GM12874 (cell line): ENCODE results near the gene AGPAT2.

Experiments used
- TF ChIP-seq, protein P1 (sequence below): IDR thresholded peaks from 2 replicates; pipeline ENCODE4 v1.5.1; 2011; ENCODE audit warnings: low read depth, mild to moderate bottlenecking, control low read depth, low read length, moderate library complexity; ENCODE audit not compliant: insufficient read depth

Gene AGPAT2

DNA sequence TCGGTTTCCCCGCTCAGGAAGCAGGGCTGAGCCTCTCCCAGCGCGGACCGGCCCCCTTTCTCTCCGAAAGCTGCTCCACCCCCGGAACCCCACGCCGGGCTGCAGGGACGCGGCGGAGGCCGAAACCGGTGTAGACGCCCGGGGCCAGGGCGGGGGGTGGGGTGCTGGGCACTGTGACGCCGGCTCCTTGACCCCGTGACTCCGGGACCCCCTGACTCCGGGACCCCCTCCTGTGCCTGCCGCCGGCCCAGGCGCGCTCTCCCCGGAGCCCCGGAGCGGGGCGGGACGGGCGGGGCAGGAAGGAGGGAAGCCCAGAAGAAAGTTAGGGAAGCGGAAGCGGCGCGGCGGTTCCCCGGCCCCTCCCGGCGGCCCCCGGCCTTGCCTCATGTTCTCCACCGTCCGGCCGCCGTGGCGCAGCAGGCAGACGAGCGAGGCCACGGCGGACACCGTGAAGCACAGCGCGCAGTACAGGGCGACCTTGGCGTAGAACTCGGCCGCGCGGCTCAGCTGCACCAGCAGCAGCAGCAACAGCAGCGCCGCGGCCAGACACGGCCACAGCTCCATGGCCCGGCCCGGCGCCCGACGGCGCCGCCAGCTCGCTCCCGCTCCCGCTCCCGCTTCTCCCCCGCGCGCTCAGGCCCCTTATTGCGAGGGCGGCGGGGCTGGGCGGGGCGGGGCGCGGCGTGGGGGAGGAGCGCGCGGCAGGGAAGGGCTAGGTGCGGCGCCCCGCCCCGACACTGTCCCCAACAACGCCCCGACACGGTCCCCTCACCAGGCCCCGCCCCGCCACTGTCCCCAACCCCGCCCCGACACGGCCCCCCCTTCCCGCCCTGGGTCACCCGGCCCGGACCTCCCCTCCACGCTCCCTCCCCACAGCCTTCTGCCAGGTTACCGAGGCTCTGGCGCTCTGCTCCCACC is at the start of gene AGPAT2:
Gene AGPAT2 (minus strand): TSS at position 664 of the 918 bp plus-strand sequence. CDS start 100 bp downstream, at position 564.
- TF ChIP-seq, protein P1, sequence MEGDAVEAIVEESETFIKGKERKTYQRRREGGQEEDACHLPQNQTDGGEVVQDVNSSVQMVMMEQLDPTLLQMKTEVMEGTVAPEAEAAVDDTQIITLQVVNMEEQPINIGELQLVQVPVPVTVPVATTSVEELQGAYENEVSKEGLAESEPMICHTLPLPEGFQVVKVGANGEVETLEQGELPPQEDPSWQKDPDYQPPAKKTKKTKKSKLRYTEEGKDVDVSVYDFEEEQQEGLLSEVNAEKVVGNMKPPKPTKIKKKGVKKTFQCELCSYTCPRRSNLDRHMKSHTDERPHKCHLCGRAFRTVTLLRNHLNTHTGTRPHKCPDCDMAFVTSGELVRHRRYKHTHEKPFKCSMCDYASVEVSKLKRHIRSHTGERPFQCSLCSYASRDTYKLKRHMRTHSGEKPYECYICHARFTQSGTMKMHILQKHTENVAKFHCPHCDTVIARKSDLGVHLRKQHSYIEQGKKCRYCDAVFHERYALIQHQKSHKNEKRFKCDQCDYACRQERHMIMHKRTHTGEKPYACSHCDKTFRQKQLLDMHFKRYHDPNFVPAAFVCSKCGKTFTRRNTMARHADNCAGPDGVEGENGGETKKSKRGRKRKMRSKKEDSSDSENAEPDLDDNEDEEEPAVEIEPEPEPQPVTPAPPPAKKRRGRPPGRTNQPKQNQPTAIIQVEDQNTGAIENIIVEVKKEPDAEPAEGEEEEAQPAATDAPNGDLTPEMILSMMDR = no peak

DNA sequence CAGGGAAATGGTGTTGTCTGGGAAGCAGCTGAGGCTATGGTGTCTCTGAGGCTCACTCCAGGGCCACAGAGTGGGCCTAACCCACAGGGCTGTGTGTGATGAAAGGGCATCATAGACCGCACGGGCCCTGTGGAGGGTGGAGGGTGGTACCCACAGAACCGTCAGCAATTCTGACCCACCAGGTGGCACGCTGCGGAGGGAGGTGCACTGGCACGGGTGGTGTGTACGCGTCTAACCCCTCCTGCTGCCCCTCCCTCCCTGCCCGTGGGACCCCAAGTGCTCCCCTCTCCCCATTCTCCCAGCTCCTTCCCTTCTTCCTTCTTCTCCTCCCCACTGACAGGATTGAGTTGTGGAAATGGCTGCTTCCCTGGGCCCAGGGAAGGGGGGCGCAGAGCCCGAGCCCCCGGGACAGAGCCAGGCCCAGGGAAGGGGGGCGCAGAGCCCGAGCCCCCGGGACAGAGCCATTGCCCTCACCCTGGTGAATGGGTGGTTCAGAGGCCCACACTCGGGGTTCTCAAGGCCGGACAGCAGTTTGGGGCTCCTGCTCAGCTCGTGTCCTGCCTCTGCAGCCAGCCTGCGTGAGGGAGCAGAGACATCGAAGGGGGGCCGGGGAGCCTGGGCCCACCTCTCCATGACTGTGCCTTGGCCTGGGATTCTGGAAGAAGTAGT is 48.7 kb upstream of the AGPAT2 start:
- TF ChIP-seq, protein P1 = no peak

DNA sequence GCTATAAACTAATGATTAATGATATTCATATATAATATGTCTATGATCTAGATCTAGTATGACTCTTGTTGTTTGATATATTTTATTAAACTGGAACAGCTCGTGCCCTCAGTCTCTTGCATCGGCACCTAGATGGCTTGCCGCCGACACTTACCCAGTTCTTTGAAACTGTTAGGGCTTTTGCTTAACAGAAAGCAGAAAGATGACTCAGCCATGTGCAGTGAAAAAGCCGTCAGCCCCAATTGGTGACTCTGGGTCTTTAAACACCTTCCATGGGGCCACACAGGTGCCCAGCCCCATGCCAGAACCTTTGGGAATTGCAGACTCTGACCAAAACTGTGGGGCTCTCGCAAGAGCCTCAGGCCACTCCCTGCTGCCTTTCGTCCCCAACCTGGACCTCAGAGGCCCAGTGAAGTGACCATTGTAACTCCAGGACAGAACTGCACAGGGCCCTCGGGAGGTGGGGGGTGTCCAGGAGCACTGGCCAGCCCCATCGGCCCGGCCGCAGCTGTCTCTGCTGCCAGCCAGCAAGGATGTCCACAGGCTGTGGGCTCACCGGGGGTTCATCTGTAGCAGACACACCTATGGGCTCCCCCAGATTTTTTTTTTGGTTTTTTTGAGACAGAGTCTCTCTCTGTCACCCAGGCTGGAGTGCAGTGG is 47.7 kb upstream of the AGPAT2 start:
- TF ChIP-seq, protein P1 = no peak

DNA sequence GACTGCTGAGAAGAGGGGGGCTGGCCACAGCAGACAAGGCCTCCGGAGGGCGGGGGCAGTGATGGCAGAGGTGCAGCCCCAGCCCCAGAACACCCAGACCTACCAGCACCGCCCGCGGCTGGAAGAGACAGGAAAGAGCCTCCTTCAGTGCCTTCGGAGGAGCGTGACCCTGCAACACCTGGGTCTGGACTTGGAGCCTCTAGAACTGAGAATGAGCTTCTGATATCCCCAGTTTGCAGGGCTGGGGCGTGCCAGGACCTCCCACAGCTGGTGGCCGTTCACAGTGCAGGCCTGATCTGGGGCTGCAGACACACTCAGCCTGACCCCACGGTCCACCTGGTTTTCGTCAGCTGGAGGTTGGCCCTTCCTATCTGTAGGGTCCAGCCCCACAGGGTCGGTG is 46.4 kb upstream of the AGPAT2 start:
- TF ChIP-seq, protein P1 = no peak

DNA sequence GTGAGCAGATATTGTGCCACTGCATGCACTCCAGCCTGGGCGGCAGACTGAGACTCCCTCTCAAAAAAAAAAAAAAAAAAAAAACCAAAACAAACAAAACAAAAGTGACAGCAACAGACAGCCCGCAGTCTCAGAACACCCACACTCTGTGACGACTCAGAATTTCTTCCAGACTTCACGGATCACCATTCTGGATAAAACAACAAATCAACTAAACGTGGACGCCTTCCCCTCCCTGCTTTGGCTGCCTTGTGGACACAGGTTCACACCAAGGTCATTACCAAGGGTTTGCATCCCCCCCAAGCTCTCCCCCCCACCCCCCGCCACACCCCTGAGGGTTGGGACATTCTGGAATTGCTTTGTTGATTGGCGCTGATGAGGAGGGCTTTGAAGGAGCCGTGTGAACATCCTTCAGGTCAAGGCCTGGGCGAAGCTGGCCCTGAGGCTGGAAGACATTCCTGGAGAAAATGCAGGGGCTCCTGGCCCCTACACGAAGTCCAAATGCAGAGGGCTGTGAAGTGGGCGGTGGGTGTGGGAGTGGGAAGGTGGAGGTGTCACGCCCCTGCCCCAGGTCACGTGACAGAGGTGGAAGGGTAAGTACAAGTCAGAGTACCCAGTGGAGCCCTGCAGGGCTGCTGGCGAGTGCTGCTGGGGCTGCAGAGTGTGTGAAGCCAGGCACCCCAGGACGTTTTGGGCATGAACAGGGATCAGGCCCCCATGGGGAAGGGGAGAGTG is 45.4 kb upstream of the AGPAT2 start:
- TF ChIP-seq, protein P1 = no peak

DNA sequence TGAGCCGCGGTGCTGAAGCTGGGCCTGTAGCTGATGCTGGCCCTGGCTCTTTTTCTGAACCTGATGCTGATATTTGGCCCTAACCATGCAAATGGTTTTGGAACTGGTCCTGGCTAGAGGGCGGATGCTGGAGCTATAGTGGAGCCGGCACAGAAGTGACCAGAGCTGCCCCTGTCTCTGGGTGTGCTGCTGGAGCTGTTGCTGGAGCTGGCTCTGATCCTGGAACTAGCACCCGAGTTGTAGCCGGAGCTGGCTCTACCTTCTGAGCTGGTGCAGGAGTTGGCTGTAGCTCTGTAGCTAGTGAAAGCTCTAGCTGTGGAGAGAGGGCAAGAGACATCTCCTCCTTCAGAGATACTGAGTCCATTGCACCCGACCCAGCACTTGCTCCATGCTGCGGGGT is 42.7 kb upstream of the AGPAT2 start:
- TF ChIP-seq, protein P1 = no peak

DNA sequence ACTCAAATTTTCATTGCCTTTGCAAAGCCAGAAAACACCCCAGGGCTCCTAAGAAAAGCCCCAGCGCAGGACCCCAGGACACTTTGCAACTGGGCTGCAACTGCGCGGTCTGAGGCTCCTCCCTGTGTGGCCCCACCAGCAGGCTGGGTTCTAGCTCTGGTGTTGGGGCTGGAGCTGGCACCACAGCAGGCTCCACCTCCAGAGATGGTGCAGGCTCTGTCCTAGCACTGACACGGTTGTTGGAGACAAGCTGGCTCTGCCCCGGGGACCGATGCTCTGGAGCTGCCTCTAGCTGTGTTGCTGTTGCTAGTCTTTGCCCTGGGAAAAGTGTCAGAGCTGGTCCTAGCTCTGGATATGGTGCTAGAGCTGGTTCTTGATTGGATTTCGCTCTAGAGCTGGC is 41.9 kb upstream of the AGPAT2 start:
- TF ChIP-seq, protein P1 = no peak
